COR-L47 (cell line): ENCODE data around the gene DDAH2.

Source experiments
- DNase-seq: peaks from one replicate; lab custom pipeline; 2025; lab: John Stamatoyannopoulos, UW

The DDAH2 gene

DNA sequence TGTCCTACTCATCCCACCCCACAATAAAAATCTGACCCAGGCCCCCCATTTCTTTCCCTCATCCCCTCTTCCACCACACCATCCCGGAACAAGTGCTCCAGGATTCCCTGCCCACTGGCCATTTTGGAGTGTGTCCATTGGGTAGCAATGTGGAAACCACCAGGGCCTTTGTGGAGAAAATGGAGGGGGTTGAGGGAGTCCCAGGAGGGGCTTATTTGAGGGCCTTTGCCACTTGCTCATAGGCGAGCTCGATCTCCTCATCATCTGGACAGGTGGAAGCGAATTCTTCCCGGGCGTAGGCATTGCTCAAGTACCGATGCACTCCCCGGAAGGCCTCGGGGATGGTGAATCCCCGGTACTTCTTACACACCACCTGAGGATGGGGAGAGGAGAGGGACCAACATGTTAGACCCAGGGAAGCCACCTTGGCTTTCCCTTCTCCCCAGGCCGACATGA is 1.6 kb upstream of the DDAH2 start:
- DNase-seq, result no peak

DNA sequence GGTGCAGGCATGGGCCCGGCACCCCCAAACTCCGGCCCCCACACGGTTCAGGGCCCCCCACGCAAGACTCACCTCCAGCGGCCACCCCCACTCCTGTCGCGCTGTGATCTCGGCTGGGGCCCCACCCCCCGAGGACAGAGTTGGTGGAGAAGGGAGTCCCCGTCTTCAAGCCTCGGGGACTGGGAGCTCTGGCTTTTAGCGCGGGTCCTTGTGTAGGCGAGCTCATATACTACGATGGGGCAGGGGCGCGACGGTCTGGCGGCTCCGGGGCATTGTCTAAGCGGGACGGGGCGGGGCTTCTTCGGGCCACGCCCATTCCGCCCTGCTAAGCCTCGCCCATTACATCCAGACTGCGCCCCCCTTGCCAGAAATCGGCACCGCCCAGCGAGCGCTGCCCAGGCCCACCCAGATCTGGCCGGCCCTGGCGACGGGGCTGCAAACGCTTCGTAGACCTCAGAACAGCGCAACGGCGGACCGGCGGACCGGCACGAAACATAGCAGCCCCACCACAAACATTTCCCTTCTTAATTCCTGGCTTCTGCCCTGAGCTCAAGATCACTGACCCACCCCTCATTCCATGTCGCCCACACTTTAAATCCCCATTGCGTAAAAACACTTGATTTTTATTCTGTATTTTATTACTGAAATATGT is 1.0 kb upstream of the DDAH2 start:
- DNase-seq, result no peak

DNA sequence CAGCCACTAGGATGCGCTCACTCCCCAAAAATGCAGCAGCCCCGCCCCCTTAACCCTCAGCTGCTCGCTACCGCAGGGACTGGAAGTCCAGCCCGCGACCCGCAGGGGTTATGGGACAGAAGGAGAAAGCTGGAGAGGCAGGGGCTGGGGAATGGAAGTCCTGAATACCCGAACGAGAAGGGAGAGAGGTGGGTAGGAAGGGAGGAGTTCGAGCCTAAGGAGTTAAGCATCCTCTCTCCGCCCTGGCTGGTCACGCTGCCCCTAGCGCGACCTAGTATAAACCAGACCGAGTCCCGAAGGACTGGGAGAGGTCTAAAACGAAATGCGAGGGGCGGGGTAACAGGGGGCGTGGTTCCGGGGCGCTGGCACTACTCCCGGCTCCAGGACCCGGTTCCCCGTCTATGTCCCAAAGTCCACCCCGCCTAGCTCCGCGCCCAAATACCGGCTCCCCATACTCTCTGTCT is 448 bp upstream of the DDAH2 start:
- DNase-seq, result peak; percentile 62

DNA sequence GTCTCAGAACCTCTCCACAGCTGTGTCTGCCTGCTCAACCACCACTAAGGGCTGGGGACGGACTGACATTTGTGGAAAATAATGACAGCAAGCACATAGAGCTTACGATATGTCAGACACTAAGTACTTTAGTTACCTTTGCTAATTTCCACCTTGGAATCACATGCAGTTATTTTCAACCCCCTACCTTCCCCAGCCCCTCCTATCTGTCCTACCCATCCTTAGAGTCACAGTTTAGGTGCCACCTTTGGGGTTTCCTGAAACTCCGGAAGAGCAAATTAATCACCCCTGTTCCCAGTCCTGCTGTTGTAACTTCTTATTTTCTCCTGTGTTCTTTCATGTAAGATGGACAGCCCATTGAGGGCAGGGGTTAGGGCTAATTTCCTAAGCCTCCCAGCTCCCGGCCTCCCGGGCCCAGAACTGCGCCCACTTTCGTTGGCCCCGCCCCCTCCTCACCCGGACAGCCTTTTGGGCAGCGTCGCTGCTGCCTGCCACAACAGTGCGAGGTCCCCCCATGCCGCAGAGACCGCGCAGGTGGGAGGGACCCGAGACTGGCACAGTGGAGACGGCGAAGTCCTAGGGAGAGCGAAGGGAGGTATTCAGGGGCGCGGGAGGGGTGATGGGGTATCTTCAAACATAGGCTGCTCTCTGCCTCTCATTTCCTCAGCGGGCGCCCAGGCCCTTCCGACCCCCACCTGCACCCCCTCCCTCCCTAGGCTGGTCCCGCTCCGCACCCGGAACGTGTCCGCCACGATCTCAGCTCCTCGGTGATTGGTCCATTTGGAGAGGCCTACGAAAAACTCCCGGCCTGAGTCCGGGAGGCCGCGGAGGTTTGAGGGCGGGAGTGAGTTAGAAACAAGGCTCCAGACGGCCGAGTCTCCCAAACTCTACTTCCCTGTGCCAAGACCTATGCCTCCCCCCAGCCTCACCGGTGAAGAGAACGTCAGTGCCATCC is 1.1 kb downstream of the DDAH2 start:
- no peak for DNase-seq

DNA sequence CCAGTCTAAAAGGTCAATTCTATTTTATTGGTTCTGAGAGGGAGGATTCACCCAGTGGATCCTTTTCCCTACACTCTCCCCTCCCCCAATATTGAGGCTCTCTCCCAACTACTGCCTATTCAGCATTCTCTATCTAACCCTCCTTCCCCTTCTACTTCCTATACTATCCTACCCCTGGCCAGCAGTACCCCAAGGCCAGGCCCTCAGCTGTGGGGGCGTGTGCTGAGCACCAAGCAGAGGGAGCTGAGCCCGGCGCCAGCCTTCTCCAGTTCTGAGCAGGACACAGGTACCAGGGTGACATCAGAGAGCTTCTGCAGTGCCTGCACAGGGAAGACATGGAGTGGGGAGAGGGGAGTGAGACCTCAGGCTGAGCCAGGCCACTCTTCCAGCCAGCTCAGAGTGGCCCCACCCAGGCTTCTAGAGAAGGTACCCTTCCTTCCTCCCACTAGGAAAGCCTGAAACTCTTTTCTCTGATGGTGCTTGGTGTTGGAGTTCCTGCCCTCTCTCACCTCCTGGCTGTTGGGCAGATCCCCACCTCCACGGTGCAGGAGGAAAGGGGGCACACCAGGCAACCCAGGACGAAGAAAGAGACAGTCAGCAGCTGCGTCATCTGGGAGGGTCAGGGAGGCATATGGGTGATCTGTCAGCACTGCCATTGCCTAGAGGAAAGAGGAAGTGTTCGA is 1.9 kb downstream of the DDAH2 start:
- DNase-seq, result no peak

DNA sequence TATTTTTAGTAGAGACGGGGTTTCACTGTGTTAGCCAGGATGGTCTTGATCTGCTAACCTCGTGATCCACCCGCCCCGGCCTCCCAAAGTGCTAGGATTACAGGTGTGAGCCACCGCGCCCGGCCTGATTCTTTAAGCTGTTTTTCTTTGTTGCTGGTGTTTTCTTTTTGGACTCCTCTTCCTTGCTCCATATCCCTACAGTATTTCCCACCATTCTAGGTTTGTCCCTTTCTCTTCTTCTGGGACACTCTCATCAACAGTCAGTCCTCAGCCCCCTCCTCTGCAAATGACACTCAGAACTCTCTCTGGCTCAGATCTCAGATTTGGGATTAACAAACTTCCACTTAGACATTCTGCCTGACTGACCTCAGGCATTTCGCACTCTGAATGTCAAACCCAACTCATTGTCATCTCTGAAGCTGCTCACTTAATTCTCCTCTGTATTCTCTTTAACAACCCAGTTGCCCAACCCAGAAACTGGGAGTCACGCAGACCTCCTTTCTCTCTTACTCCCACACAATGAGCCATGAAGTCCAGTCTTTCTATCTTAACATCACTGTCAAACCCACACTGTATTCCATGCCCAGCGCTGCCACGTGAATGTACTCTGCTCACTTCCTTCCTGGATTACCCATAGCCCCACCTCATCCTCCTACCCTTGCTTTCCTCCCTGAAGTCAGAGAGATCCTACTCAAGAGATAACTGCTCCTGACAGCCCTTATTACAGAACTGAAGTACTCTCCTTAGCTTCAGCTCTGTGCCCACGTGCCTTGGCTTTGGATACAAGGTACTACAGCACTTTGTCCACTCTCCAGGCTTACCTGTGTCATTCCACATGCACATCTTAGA is 3.4 kb downstream of the DDAH2 start:
- no peak for DNase-seq

DNA sequence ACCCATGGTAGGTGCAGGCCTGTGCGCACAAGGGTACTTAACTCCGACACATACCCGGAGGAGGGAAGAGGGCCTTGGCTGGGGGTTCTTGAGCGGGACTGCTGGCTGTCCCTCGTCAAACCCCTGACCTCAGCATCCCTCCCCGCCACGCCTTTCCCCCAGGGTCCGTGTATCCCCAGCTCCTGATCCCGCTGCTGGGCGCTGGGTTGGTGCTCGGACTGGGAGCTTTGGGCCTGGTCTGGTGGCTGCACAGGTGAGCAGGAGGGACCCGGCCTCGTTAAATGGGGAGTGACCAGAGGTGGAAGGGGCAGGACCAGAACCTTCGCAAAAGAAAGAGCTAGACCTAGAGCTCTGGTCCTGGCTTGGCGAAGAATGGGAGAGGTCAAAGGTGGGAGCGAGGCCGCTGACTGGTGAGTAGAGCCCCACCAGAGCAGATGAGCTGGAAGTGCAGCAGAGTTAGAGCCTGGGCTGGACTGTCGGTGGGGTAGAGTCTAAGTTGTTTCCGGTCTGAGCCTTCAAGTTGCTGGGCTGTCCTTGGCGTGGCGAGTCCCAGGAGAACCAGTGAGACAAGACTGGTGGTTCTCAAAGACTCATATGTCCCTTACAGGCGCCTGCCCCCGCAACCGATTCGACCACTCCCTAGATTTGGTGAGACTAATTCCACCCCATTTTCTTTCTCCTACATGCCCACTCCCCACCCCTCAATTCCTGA is 5.0 kb downstream of the DDAH2 start:
- DNase-seq, result no peak

DNA sequence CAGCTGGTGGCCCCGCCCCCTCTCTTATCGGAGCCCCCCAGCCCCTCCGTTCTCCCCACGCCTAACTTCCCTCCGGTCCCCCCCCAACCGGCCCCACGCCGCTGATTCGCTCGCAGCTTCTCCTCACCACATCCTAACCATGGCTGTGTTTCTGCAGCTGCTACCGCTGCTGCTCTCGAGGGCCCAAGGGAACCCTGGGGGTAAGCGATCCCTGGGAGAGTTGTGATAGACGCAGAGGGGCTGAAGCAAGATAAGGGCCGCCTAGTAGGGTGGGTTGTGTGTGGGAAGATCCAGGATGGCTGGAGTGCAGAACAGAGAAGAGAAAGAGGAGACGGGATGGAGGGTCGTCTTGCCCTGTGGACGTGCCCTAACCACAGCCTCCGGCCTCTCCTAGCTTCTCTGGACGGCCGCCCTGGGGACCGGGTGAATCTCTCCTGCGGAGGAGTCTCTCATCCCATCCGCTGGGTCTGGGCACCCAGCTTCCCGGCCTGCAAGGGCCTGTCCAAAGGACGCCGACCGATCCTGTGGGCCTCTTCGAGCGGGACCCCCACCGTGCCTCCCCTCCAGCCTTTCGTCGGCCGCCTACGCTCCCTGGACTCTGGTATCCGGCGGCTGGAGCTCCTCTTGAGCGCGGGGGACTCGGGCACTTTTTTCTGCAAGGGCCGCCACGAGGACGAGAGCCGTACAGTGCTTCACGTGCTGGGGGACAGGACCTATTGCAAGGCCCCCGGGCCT is 5.7 kb downstream of the DDAH2 start, which contains the start of gene MPIG6B:
TSS of gene MPIG6B (plus strand) at position 129 of the 735 bp plus-strand sequence. CDS start at position 140, 11 bp downstream.
- no peak for DNase-seq

DNA sequence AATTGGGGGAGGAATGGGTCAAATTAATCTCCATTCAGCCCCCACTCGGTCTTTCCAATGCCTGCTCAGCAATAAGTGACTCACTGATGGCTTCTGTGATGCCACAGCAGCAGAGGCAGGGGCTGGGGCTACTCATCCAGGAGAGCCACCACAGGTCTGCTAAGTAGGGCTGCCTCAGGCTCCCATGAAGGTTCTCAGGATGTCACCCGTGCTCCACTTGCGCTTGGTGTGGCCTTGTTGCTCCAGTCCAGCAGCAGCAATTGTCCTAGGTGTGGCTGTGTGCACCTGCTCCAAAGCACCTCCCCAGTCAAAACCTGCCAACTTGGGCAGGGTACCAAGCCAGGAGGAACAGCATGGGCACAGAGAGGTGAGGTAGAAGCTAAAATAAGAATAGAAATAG is 6.9 kb downstream of the DDAH2 start:
- no peak for DNase-seq

DNA sequence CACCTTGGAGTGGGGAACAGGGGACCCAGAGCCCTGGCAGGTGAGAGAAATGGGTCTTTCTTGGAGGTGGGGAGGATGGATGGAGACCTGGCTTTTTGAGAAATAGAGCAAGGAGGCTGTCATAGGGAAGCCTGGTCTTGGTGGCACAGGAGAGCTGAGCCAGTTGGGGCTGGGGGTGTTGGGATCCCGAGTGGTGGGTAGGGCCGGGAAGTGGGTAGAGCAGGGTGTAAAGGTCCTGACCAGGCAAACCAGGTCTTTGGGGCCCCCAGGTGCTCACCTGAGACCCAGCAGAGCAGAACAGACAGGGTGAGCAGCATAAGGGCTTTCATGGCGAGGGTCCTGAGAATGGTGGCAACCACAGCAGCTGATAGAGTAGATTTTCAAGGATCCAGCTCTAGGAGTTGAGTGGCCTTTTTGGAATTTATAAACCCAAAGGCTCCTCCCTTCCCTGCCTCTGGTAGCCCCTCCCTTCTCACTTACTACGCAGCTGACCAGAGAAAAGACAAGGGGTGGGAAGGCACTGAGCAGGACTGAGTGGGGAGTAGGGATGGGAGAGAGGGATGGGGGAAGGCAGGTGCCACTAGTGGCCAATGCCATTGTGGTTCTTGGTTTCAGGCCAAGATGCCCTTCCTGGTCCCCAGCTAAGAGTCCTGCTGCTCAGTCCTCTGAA is 7.6 kb downstream of the DDAH2 start, which contains the start of gene LY6G6C:
TSS of gene LY6G6C (minus strand) at position 396 of the 670 bp plus-strand sequence. CDS start at position 329, 67 bp downstream.
- no peak for DNase-seq

DNA sequence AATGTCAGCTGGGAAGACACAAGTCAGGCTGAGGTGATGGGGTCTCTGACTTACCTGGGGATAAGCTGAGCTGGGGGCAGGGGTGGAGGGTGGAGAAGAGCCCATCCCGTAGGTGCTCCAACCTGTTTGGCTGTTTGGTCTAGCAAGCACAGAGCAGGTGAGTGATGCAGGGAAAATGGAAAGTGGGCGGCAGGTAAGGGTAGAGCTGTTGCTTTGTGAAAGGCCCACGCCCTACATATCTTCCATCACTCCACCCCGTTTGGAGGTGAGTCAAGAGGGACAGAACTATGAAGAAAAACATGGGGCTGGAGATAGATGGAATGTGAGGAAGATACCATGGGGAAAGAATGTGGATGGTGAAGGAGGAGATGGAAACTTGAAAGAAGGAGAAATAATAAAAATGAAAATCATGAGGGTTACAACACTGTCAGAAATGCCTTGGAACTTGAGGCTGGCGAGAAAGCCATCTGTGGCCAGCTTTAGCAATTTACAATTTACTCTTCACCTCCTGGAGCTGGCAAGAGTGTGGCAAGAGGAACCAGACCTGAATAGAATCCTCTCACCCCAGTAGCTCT is 8.8 kb downstream of the DDAH2 start:
- no peak for DNase-seq

DNA sequence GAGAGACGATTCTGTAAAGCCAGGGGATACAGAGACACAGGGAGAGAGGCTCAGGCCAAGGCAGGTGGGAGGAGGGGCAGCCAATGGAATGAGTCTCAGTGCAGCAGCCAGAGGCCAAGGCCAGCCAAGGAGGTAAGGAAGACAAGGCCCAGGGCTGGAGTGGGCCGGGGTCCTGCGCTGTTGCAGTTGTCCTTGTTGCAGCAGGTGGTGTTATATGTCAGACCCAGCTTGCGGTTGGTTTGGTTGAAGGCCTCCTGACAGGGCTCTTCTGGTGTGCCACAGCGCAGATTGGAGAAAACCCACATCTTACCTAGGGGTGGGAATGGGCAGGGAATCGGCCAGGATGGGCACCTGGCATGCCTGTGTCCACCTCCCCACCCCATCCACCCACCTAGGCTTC is 10.1 kb downstream of the DDAH2 start:
- no peak for DNase-seq

DNA sequence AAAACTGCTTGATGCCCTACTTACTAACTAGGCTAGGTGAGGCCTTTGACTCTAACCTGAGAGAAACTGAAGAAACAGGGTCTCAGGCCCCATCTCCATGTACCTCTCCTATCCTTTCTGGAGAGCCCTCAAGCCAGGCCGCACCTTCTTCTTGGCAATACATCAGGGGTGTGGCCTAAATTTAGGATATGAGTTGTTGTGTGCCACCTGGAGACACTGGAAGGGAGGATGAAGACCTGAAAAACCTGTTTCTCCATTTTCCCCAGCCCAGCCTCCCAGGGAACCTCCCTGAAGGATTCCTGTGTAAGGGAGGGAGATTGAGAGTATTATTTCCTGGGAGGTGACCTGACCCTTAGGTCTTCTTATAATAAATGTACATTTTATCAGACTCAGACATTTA is 10.8 kb downstream of the DDAH2 start:
- peak; percentile 47 for DNase-seq

DNA sequence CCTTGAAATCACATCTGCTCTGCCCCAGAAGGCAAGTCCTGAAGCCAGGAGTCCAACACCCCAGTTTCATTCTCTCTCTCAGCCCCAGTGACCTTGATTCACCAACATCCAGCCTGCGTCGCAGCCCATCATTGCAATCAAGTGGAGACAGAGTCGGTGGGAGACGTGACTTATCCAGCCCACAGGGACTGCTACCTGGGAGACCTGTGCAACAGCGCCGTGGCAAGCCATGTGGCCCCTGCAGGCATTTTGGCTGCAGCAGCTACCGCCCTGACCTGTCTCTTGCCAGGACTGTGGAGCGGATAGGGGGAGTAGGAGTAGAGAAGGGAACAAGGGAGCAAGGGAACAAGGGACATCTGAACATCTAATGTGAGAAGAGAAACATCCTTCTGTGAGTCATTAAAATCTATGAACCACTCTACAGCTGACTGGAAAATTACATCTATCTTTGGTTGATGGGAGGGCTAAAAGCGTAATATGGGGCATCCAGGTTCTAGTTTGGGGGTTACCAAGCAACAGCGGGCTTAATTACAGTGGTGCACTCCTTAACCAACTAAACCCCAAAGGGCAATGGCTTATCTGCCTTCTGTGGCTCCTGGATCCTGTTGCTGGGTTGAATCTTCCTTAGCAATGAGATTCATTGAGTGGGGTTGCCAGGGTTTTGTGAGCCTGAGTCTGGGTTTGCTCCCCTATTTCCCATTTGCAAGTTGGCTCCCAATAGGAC is 11.4 kb downstream of the DDAH2 start:
- no peak for DNase-seq

DNA sequence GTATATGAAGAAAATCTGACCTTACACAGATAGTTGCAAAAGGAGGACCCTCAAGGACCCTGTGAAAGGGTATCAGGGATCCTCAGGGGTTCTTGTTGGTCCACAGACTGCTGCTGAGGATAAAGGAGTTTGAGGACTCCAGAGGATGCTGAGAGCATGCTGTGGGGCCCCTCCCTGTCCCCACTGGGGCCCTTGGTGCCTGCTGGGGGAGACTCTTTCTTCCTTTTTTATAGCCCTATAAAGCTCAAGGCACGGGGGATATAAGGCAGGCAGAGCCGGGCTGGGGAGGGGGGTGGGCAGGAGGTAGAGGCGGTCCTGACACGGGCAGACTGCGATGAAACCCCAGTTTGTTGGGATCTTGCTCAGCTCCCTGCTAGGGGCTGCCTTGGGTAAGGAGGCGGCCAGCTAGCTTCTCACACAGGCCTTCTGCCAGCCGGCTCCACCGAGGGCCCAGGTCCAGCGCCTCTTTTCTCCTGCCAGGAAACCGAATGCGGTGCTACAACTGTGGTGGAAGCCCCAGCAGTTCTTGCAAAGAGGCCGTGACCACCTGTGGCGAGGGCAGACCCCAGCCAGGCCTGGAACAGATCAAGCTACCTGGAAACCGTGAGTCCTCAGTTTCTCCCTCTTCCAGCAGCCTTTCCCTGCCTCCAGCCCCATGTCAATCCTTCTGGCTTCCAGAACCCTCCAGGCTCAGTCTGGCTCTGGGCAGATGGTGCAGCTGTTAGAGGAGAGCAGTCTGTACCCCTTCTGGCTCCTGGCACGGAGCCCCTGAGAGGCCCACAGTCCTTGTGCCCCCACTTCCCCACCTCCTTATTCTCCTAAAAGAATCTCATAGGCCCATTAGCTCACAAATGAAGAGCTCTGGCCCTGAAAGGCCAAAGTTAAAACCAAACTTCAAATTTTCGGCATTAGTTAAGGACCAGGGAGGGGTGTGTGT is 13.8 kb downstream of the DDAH2 start, which contains the start of gene LY6G6D:
TSS of gene LY6G6D (plus strand) at position 327 of the 937 bp plus-strand sequence. CDS start at position 335, 8 bp downstream.
- no peak for DNase-seq

DNA sequence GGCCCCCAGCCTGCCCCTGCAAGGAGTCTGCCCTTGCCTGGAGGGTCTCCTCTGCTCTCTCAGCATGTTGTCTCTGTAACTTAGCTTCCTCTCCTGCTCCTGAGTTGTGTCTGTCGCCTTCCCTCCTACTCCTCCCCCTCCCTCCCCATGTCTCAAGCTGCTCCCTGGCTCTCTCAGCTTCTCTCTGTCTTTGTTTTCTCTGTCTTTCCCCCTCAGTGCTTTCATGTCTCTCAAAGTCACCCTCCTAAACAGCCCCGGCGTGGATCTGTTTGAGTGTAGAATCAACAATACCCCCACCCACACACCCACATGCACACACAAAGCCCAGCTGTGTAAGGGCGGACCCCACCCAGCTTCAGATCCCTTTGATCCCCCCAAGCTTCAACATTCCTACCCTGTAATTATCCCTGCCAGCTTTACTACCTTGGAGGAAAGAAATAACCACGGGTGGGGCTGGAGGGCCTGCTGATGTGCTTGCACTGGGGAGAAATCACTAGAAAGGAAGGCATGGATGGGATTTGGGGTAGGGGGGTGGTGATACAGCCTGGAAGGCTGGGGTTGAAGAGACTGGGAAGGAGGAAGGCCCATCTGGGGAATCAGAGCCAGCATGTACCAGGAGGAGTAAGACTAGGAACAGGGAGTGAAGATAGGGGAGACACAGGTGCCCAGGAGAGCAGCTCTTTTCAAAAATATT is 15.0 kb downstream of the DDAH2 start:
- DNase-seq, result peak; percentile 89
